Left hindlimb (tissue), 1 donor: ENCODE results near the gene TEX10.
"Not testable (repeated sequence)": the region's sequence is repeated elsewhere in the genome, so short reads cannot be mapped to it uniquely, and the experiment has no call there.

Source experiments
- DNase-seq: peaks from one replicate; pipeline ENCODE4 v3.0.0-alpha.2; 2018

The TEX10 gene

GRCh38 chr9:100346836-100347235 lies 5.9 kb downstream of the TEX10 start:
- DNase-seq = no peak

- no peak for DNase-seq
These were observed 10.9 kb downstream of the TEX10 start for GRCh38 chr9:100341889-100342288.

GRCh38 chr9:100340224-100340623 lies 12.5 kb downstream of the TEX10 start:
- DNase-seq = no peak

- not testable (repeated sequence) for DNase-seq
These were observed 14.0 kb downstream of the TEX10 start for GRCh38 chr9:100338736-100339135.

- DNase-seq = no peak
These were observed 28.0 kb downstream of the TEX10 start for GRCh38 chr9:100324594-100325200.

GRCh38 chr9:100322954-100323536 lies 29.7 kb downstream of the TEX10 start:
- no peak for DNase-seq

GRCh38 chr9:100317706-100318105 lies 35.0 kb downstream of the TEX10 start:
- DNase-seq = no peak

GRCh38 chr9:100315561-100315960 lies 37.2 kb downstream of the TEX10 start:
- no peak for DNase-seq

- DNase-seq = no peak
These were observed 42.8 kb downstream of the TEX10 start for GRCh38 chr9:100309992-100310391.

- no peak for DNase-seq
These were observed 43.7 kb downstream of the TEX10 start for GRCh38 chr9:100308965-100309564.

- DNase-seq = no peak
These were observed 45.7 kb downstream of the TEX10 start for GRCh38 chr9:100307080-100307479.

GRCh38 chr9:100306283-100306682 lies 46.5 kb downstream of the TEX10 start:
- no peak for DNase-seq

GRCh38 chr9:100303747-100304146 lies 49.0 kb downstream of the TEX10 start:
- DNase-seq = no peak

GRCh38 chr9:100298378-100298777 lies 54.4 kb downstream of the TEX10 start:
- DNase-seq = no peak

- DNase-seq = no peak
These were observed 56.3 kb downstream of the TEX10 start for GRCh38 chr9:100296407-100296806.

GRCh38 chr9:100295240-100295639 lies 57.5 kb downstream of the TEX10 start:
- no peak for DNase-seq

- DNase-seq = no peak
These were observed 57.9 kb downstream of the TEX10 start for GRCh38 chr9:100294806-100295205.

GRCh38 chr9:100294341-100294740 lies 58.4 kb downstream of the TEX10 start:
- DNase-seq = no peak

GRCh38 chr9:100292414-100292813 lies 60.3 kb downstream of the TEX10 start:
- DNase-seq = no peak

GRCh38 chr9:100290714-100291113 lies 62.0 kb downstream of the TEX10 start:
- no peak for DNase-seq

- DNase-seq = no peak
These were observed 65.6 kb downstream of the TEX10 start for GRCh38 chr9:100287186-100287585.

GRCh38 chr9:100286257-100286656 lies 66.5 kb downstream of the TEX10 start:
- DNase-seq = no peak

GRCh38 chr9:100285601-100286000 lies 67.1 kb downstream of the TEX10 start:
- DNase-seq = no peak

- DNase-seq = no peak
These were observed 67.7 kb downstream of the TEX10 start for GRCh38 chr9:100285080-100285479.

- no peak for DNase-seq
These were observed 68.5 kb downstream of the TEX10 start for GRCh38 chr9:100284247-100284646.
